ES-I3 (cell line): ENCODE measurements around the gene PON3.
A peak's percentile ranks its signal among the peaks of the same experiment; 100 is the strongest.

Source experiments
- H3K36me3 ChIP-seq: 2 replicates; pipeline ENCODE4 v1.6.1; 2013; ENCODE audit warnings: mild to moderate bottlenecking, low read length, control low read depth, moderate library complexity; ENCODE audit not compliant: insufficient read depth
- H3K4me1 ChIP-seq: 2 replicates; pipeline ENCODE4 v1.6.1; 2013; ENCODE audit warnings: mild to moderate bottlenecking, control low read depth, low read length; ENCODE audit not compliant: insufficient read depth
- H3K9ac ChIP-seq: 2 replicates; pipeline ENCODE4 v1.6.1; 2013; ENCODE audit warnings: low read depth, mild to moderate bottlenecking, low read length, moderate library complexity
- H3K9me3 ChIP-seq: 2 replicates; pipeline ENCODE4 v1.6.1; 2013; ENCODE audit warnings: mild to moderate bottlenecking, low read length, moderate library complexity; ENCODE audit not compliant: control insufficient read depth, insufficient read depth

PON3 gene

DNA sequence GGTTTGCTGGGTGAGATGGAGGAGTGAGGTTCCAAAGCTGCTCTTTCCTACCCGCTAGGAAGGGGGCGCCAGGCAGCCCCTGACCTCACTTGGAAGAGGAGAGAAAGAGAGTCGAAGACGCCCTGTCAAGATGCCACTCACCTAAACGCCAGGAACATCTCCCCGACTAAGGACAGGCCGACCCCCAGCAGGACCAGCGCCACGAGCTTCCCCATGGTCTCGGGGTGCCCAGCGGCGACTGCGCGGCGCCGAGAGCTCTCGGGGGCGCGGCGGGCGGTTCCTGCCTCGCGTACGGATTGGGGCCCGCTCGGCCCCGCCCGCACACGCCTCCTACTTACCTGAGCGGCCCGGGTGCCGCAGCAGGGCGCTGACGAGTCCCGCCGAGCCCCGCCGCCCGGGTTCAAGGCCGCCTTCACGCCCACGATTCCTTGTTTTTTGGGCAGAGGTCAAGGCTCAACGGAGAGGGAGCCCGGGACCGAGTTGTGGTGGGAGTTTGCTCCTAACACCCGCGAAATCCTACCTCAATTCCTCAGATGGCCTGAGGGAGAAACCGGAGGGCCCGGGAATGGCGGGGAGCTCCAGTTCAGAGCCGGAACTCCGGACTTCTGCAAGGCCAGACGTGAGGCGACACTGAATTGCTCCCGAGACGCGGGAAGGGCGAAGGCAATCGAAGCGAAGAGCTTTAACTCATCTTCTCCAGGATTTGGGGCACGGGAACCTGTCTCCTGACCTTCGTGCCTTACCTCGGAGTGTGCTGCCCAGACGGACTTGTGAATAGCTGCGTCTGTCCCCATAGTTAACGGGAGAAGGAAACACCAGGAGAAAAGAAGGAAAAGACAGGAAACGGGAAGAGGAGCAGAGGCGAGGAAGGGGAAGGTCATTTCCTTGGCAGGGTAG, at the start of gene PON3:
Gene PON3 (minus strand): TSS at position 240 of the 897 bp plus-strand sequence. CDS start 25 bp downstream, at position 215.
- H3K9me3 ChIP-seq: no peaks in the 10 kb centered on the region

GRCh38 chr7:95444796-95445195, 48.6 kb upstream of the PON3 start:
- H3K9me3 ChIP-seq: no peaks in the 10 kb centered on the region
- H3K36me3 ChIP-seq: no peaks in the 10 kb centered on the region
- H3K9ac ChIP-seq: no peak overlapping the region
- H3K4me1 ChIP-seq: no peaks in the 10 kb centered on the region

More for the DNA sequence above, at the start of gene PON3:
- no peaks in the 10 kb centered on the region for H3K36me3 ChIP-seq
- H3K9ac ChIP-seq: peak within 1 kb of the TSS; percentile 46; the same call in 1 of the 2 replicates
- 0 out of 2 replicates have a peak, but pooled peaks cover 5% of the 10 kb centered on the region for H3K4me1 ChIP-seq

DNA sequence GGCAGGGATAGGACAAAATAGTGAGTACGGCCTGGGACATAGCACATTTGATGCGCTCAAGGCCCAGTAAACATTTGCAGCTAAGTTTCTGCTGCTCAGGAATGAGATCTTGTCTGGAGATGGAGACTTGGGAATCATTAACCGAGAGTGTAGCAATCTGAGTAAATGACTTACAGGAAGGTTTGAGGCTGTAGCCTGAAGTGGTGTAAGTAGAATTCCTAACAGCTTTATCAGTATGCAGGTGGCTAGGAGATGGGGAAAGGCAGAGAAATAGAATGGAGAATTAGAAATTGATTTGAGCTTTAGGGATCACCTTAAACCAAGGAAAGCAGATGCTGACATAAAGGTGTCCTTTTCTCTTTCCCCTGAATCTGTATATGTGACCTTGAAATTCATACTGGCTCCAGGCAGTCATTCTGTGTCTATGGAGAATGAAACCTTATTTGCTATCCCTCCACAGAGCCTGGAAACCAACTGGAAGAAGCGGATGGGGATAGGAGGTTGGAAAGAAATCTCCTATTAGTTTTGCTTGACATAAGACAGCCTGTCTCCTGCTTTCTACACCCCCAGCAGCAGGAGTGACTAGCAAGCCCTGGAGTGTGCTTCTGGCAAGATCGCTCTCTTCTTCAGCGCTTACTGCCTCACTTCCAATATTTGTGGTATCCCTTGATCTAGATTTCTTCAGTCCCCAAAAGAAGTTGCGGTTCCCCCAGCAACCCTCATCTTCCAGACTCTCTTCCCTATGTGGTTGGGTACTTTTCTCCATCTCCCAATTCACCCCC, 45.1 kb upstream of the PON3 start:
- no peaks in the 10 kb centered on the region for H3K9me3 ChIP-seq
- no peaks in the 10 kb centered on the region for H3K36me3 ChIP-seq
- H3K9ac ChIP-seq: no peak overlapping the region
- no peaks in the 10 kb centered on the region for H3K4me1 ChIP-seq

DNA sequence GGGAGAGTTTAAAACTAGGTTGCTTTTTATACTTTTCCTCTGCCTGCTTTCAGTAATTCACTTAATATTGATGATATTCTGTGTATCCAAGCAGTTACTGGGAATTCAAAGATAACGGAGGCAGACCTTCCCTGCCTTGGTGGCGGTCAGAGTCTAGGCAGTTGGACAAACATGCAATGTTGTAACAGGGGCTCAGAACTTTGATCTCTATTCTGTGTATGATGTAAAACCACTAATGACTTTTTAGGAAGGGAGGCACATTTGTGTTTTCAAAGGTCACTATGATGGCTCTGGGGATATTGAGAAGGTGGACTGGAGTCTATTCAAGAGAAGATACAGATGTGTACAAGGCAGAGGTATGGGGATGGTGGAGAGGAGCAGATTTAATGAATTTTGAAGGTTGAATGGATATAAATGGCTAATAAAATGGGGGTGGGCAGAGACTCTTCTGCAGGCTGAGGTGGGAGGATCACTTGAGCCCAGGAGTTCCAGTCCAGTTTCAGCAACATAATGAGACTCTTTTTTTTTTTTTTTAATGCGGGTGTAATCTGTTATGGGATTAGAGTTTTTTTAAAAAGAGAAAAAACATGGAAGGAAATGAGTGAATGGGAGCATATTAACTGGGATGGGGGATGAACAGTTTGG, 44.3 kb upstream of the PON3 start:
- Histone ChIP-seq H3K9me3 (no peaks in the 10 kb centered on the region), H3K36me3 (no peaks in the 10 kb centered on the region), H3K9ac (no peak overlapping the region), H3K4me1 (no peaks in the 10 kb centered on the region)

- no peaks in the 10 kb centered on the region for H3K9me3 ChIP-seq
- H3K36me3 ChIP-seq: no peaks in the 10 kb centered on the region
- no peaks in the 10 kb centered on the region for H3K4me1 ChIP-seq
These were observed 40.2 kb upstream of the PON3 start for GRCh38 chr7:95436407-95436806.

DNA sequence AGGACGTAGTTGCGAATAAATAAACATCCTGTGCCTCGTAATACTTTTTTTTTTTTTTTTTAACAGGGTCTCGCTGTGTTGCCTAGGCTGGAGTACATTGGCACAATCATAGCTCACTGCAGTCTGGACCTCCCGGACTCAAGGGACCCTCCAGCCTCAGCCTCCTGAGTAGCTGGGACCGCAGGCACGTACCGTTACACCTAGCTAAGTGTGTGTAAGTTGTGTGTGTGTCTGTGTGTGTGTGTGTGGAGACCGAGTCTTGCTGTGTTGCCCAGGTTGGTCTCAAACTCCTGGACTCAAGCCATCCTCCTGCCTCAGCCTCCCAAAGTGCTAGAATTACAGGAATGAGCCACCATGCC, 39.2 kb upstream of the PON3 start:
- H3K4me1 ChIP-seq: no peaks in the 10 kb centered on the region
- no peaks in the 10 kb centered on the region for H3K9me3 ChIP-seq
- H3K9ac ChIP-seq: peak overlapping the region; percentile 78
- no peaks in the 10 kb centered on the region for H3K36me3 ChIP-seq

More at GRCh38 chr7:95436407-95436806, 40.2 kb upstream of the PON3 start:
- H3K9ac ChIP-seq: no peak overlapping the region

DNA sequence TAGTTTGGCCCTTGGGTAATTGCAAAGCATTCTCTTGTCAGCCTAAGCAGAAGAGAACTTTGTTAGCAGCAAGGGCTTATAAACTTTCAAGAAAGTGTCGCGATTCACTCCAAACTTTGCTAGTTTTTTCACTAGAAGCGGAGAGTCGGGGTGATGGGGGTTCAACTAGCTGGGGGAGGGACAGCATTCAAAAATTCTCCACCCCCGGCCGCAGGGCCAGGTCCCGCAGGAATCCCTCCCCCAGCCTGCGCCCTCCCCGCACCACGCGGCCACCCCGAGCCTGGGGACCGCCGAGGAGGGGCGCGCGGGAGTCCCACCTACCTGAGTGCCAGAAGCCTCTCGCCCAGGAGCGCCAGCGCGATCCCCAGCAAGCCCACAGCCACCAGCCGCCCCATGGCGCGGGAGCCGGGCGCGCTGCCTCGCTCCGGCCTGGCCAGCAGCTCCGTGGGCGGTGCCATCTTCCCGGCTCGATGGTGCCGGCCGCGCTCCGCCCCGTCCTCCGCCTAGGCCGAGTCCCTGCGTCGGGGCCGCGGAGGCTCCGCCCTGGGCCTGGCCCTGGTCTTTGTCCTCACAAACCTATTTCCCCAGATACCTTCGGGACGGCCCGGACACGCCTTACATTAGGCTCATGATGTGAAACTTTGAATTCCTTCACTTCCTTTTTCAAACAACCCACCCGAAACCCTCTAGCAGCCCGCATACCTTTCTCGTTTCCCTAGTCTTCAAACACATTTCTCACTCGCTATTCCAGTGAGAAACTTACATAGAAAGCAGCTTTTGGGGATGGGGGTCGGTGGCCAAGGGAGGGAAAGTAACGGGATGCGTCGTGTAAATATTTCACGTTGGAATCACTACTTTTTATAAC, 38.6 kb upstream of the PON3 start, which contains the start of gene PON2:
Gene PON2 (minus strand): TSS at position 472 of the 865 bp plus-strand sequence. CDS start 77 bp downstream, at position 395.
- Histone ChIP-seq H3K9me3 (no peaks in the 10 kb centered on the region), H3K36me3 (no peaks in the 10 kb centered on the region), H3K9ac (peak within 1 kb of the TSS; percentile 78), H3K4me1 (no peaks in the 10 kb centered on the region)

DNA sequence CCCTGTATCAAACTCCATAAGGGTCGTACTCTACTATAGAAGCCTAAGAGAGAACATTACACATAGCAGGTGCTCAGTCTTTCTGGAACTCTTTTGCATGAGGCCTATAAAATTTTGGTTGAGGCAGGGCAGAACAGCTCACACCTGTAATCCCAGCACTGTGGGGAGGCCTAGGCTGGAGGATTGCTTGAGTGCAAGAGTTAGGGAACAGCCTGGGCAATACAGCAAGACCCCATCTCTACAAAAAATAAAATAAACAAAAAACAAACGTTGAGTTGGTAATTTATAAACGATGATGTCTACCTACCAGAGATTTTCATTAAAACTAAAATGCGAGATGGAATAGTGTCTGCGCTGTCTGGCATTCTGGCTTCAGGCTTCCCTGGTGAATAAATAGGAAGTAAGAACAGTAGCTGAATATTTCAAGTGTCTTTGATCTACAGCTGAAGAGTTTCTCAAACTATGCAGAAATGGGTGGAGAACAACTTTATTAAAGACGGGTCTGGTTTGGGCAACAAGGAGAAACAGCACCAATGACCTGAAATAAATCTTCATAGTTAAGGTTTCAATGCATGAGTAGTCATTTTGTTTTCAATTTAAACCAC, 37.9 kb upstream of the PON3 start:
- H3K9me3 ChIP-seq: no peaks in the 10 kb centered on the region
- no peaks in the 10 kb centered on the region for H3K4me1 ChIP-seq
- no peaks in the 10 kb centered on the region for H3K36me3 ChIP-seq
- H3K9ac ChIP-seq: peak overlapping the region; percentile 78

GRCh38 chr7:95433129-95433528, 37.0 kb upstream of the PON3 start:
- H3K9ac ChIP-seq: no peak overlapping the region
- peaks cover 3% of the 10 kb centered on the region for H3K4me1 ChIP-seq
- H3K9me3 ChIP-seq: no peaks in the 10 kb centered on the region
- H3K36me3 ChIP-seq: no peaks in the 10 kb centered on the region

GRCh38 chr7:95432606-95433005, 36.4 kb upstream of the PON3 start:
- Histone ChIP-seq H3K36me3 (no peaks in the 10 kb centered on the region), H3K9ac (no peak overlapping the region), H3K9me3 (no peaks in the 10 kb centered on the region), H3K4me1 (peaks cover 8% of the 10 kb centered on the region)

DNA sequence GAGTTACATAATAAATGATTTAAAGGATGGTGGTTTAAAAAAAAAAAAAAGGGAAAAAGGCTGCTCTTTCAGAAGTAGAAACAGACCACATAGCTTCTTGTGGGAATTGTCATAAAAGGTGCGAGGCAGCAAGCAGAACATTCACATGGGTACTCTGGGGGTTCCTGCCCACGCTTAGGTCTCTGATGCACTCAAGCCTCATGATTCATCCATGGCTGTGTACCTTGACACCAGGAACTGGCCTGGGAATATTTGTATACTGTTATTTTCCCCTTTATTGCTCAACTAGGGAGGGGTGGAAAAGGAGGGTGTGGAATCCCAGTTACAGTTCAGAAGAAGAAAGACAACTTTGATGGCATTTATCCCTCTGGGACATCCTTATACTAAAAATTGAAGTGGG, 34.7 kb upstream of the PON3 start:
- peaks cover 15% of the 10 kb centered on the region for H3K4me1 ChIP-seq

DNA sequence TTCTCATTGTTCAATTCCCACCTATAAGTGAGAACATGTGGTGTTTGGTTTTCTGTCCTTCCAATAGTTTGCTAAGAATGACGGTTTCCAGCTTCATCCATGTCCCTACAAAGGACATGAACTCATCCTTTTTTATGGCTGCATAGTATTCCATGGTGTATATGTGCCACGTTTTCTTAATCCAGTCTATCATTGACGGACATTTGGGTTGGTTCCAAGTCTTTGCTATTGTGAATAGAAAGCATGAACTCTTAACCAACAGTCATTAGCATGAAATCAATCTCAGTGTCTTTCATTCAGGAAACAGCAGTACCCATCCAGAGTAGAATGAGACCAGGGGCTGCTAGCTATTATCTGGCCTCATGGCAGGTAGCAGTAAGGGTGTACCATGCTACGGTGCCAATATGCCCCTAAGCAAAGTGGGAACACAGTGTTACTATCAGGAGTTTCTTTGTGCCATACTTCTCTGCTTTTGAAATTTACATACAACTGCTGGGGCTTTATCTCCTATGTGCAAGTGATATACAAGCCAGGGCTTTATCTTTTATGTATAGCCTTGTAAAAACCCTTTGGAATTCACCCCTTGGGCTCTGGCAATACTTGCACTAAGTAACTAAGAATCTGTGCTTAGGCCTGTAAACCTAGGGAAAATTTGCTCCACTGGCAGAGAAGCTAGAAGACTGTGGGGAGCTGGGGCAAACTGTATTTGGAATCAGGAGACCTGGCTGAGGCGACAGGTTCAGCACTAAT, 33.2 kb upstream of the PON3 start:
- no peaks in the 10 kb centered on the region for H3K36me3 ChIP-seq
- no peaks in the 10 kb centered on the region for H3K9me3 ChIP-seq
- peaks cover 15% of the 10 kb centered on the region for H3K4me1 ChIP-seq
- no peak overlapping the region for H3K9ac ChIP-seq

More for the DNA sequence above, 34.7 kb upstream of the PON3 start:
- no peaks in the 10 kb centered on the region for H3K9me3 ChIP-seq
- H3K36me3 ChIP-seq: no peaks in the 10 kb centered on the region
- no peak overlapping the region for H3K9ac ChIP-seq
